ENCODE results near the gene NDRG4. TPM values are rescaled to one million over a fixed set of nuclear protein-coding genes. Genes with fewer than 3 reads are reported as not detected.

Gene NDRG4
- total and polyA plus RNA-seq, 2 of the 13 experiments (the other 11 are each of a cell fraction or from before 2014, with no cell fraction given): 1.7 to 2.7 TPM

GRCh38 chr16:58499615-58500351 is at the start of gene NDRG4 (continued):
- TF ChIP-seq PRDM10 (CRISPR knock-in tag; IDR thresholded peaks at IDR 0.05; ENCODE audit: low read depth): 0 out of 2 replicates have a peak, but pooled peaks have one; percentile 24
- TF ChIP-seq ELF1 (CRISPR knock-in tag; IDR thresholded peaks at IDR 0.05): peak; percentile 44; the same call in 1 of the 2 replicates
- TF ChIP-seq THAP11 (CRISPR knock-in tag; IDR thresholded peaks at IDR 0.05): 0 out of 2 replicates have a peak, but pooled peaks have one; percentile 15

GRCh38 chr16:58450590-58450989 is 49.4 kb upstream of the NDRG4 start:
- Histone ChIP-seq H3K36me3 (replicated peaks in 1 of 2; ENCODE audit: control insufficient read depth in 1 of 2, insufficient read depth in 2 of 2, low read length in 2 of 2) (no peaks in the 10 kb centered on the region), H3K27me3 (ENCODE audit: control insufficient read depth in 1 of 2, insufficient read depth in 2 of 2, low read length in 2 of 2) (no peaks in the 10 kb centered on the region), H3K4me1 (ENCODE audit: insufficient read depth, low read length) (peaks cover 46% of the 10 kb centered on the region), H3K4me3 (replicated peaks in 1 of 3; ENCODE audit: insufficient read depth in 1 of 3, low read depth in 2 of 3, low read length in 3 of 3) (no peak overlapping the region), H3K79me2 (ENCODE audit: insufficient read depth, low read length) (no peaks in the 10 kb centered on the region), H3K9ac (ENCODE audit: insufficient read depth, low read depth, low read length) (no peak overlapping the region), H4K20me1 (ENCODE audit: insufficient read depth, low read length) (no peaks in the 10 kb centered on the region), H3K27ac (ENCODE audit: extremely low read length, insufficient read depth, low read length) (no peak overlapping the region), H2AFZ (ENCODE audit: low read length) (no peak overlapping the region), H3K9me3 (ENCODE audit: low read length) (no peaks in the 10 kb centered on the region), H3K4me2 (ENCODE audit: low read depth, low read length) (no peak overlapping the region)
- no peak for TF ChIP-seq ZNF740 (CRISPR knock-in tag; IDR thresholded peaks at IDR 0.05)
- peak; percentile 67 for TF ChIP-seq ZNF629 (CRISPR knock-in tag; conservative IDR thresholded peaks at IDR 0.05)
- POLR2A ChIA-PET: interaction anchor here (0.6 kb wide), 1 partner anchor 178 kb away, joined by 3 read pairs; no protein-coding TSS in a partner anchor
- BruUV-seq (replicated peaks): no TSS peak
- peak; percentile 40 for FAIRE-seq
- 66% methylated on average over 7 of the region's 7 CpGs for WGBS (ENCODE audit: low lambda C conversion rate)
- DNase-seq (ENCODE audit: low spot score): no peak
- CTCF ChIA-PET (ENCODE audit: low intra/inter-chr PET ratio, low total read pairs): no interaction called here
- ATAC-seq: no peak
- in situ Hi-C loops (cut with HindIII; ENCODE audit: extremely low pct_ligation_motif_present, low pct_unique_long_range_greater_than_20kb) (no loop called here), intact Hi-C loops (cut with micrococcal nuclease; ENCODE audit: unreplicated experiment) (no loop called here)
